H9 (cell line): ENCODE measurements around the gene WDR48. TPM values are rescaled to one million over a fixed set of nuclear protein-coding genes. Genes with fewer than 3 reads are reported as not detected.

Experiments used
- DNase-seq: peaks from one replicate; pipeline ENCODE4 v3.0.0-alpha.2; 2017
- H2AFZ ChIP-seq: one replicate; pipeline ENCODE4 v1.6.1; 2013; ENCODE audit warnings: mild to moderate bottlenecking, low read length, control low read depth, moderate library complexity
- H2AK5ac ChIP-seq: 2 replicates; pipeline ENCODE4 v1.6.1; 2013; ENCODE audit warnings: low read length, control low read depth, mixed read lengths; ENCODE audit not compliant: insufficient read length
- H2BK120ac ChIP-seq: one replicate; pipeline ENCODE4 v1.6.1; 2013; ENCODE audit warnings: low read depth, mild to moderate bottlenecking, low read length, control low read depth, inconsistent platforms; ENCODE audit not compliant: poor library complexity, severe bottlenecking
- H2BK12ac ChIP-seq: 2 replicates; pipeline ENCODE4 v1.6.1; 2013; ENCODE audit warnings: low read length, control low read depth, mixed read lengths, low read depth; ENCODE audit not compliant: insufficient read length
- H2BK15ac ChIP-seq: 2 replicates; pipeline ENCODE4 v1.6.1; 2013; ENCODE audit warnings: low read depth, low read length, control low read depth
- H2BK20ac ChIP-seq: one replicate; pipeline ENCODE4 v1.6.1; 2013; ENCODE audit warnings: low read depth, mild to moderate bottlenecking, low read length, control low read depth, inconsistent platforms; ENCODE audit not compliant: poor library complexity, severe bottlenecking
- H2BK5ac ChIP-seq: 2 replicates; pipeline ENCODE4 v1.6.1; 2013; ENCODE audit warnings: low read length, control low read depth, mixed read lengths; ENCODE audit not compliant: insufficient read length
- H3K14ac ChIP-seq: 2 replicates; pipeline ENCODE4 v1.6.1; 2013; ENCODE audit warnings: low read length, control low read depth; ENCODE audit not compliant: insufficient read depth
- H3K18ac ChIP-seq: 2 replicates; pipeline ENCODE4 v1.6.1; 2013; ENCODE audit warnings: low read depth, mild to moderate bottlenecking, mixed read lengths, low read length, control low read depth; ENCODE audit not compliant: insufficient read length
- H3K23ac ChIP-seq: 2 replicates; pipeline ENCODE4 v1.6.1; 2013; ENCODE audit warnings: low read length, control low read depth, mixed read lengths, low read depth; ENCODE audit not compliant: insufficient read length
- H3K23me2 ChIP-seq: 2 replicates; pipeline ENCODE4 v1.6.1; 2013; ENCODE audit warnings: low read depth, mild to moderate bottlenecking, mixed read lengths, low read length, control low read depth; ENCODE audit not compliant: insufficient read length, poor library complexity, severe bottlenecking
- H3K27ac ChIP-seq: 2 replicates; pipeline ENCODE4 v1.5.1; 2013; ENCODE audit warnings: low read length, control low read depth, mixed read lengths, low read depth; ENCODE audit not compliant: insufficient read length
- H3K27me3 ChIP-seq: 2 replicates; pipeline ENCODE4 v1.6.1; 2013; ENCODE audit warnings: low read length, control low read depth, inconsistent platforms; ENCODE audit not compliant: insufficient read depth
- H3K4ac ChIP-seq: 2 replicates; pipeline ENCODE4 v1.6.1; 2013; ENCODE audit warnings: low read depth, mild to moderate bottlenecking, control low read depth, inconsistent platforms, low read length, moderate library complexity
- H3K4me1 ChIP-seq: 2 replicates; pipeline ENCODE4 v1.6.1; 2013; ENCODE audit warnings: low read length, control low read depth, inconsistent platforms; ENCODE audit not compliant: insufficient read depth
- H3K4me2 ChIP-seq: 2 replicates; pipeline ENCODE4 v1.6.1; 2013; ENCODE audit warnings: low read length, control low read depth, mixed read lengths; ENCODE audit not compliant: insufficient read length, insufficient read depth
- H3K56ac ChIP-seq: 2 replicates; pipeline ENCODE4 v1.6.1; 2013; ENCODE audit warnings: low read depth, mild to moderate bottlenecking, mixed read lengths, low read length, control low read depth; ENCODE audit not compliant: insufficient read length
- H3K79me1 ChIP-seq: 2 replicates; pipeline ENCODE4 v1.6.1; 2013; ENCODE audit warnings: low read depth, mild to moderate bottlenecking, moderate library complexity, low read length, control low read depth, inconsistent platforms; ENCODE audit not compliant: insufficient read depth, poor library complexity, severe bottlenecking
- H3K79me2 ChIP-seq: 2 replicates; pipeline ENCODE4 v1.6.1; 2013; ENCODE audit warnings: low read length, control low read depth, inconsistent platforms; ENCODE audit not compliant: insufficient read depth
- H3K9ac ChIP-seq: 2 replicates; pipeline ENCODE4 v1.6.1; 2013; ENCODE audit warnings: low read length, control low read depth, mixed read lengths; ENCODE audit not compliant: insufficient read length; ENCODE audit errors: extremely low read depth
- H3K9me3 ChIP-seq: one replicate; pipeline ENCODE4 v1.6.1; 2013; ENCODE audit warnings: low read depth, low read length, inconsistent platforms; ENCODE audit not compliant: control insufficient read depth
- H3T11ph ChIP-seq: one replicate; pipeline ENCODE4 v1.6.1; 2013; ENCODE audit warnings: mild to moderate bottlenecking, low read length, control low read depth, inconsistent platforms
- H4K20me1 ChIP-seq: one replicate; pipeline ENCODE4 v1.6.1; 2013; ENCODE audit not compliant: control insufficient read depth, insufficient read length, insufficient read depth
- H4K5ac ChIP-seq: 2 replicates; pipeline ENCODE4 v1.6.1; 2013; ENCODE audit warnings: low read depth, mild to moderate bottlenecking, mixed read lengths, low read length, control low read depth; ENCODE audit not compliant: insufficient read length
- H4K8ac ChIP-seq: replicated peaks from 2 replicates; pipeline ENCODE4 v1.6.1; 2013; ENCODE audit warnings: low read length, control low read depth, mixed read lengths, low read depth; ENCODE audit not compliant: insufficient read length
- H4K91ac ChIP-seq: 2 replicates; pipeline ENCODE4 v1.6.1; 2013; ENCODE audit warnings: low read depth, mild to moderate bottlenecking, moderate library complexity, mixed read lengths, low read length, control low read depth; ENCODE audit not compliant: insufficient read length
- H3K27ac Mint-ChIP-seq, 3 experiments: 2 replicates in 2 of 3; 3 replicates in 1 of 3; pipeline ENCODE4 v1.8.0; 2020 to 2021; ENCODE audit warnings: mixed read lengths in 3 of 3, mild to moderate bottlenecking in 1 of 3, moderate library complexity in 1 of 3
- H3K27me3 Mint-ChIP-seq: 2 replicates; pipeline ENCODE4 v1.8.0; 2021; ENCODE audit warnings: low read depth, mild to moderate bottlenecking, moderate library complexity, mixed read lengths
- H3K36me3 Mint-ChIP-seq, 3 experiments: 2 replicates in 2 of 3; 3 replicates in 1 of 3; pipeline ENCODE4 v1.8.0; 2020 to 2021; ENCODE audit warnings: low read depth in 3 of 3, mixed read lengths in 3 of 3; ENCODE audit not compliant: insufficient read depth in 1 of 3
- H3K4me1 Mint-ChIP-seq, 2 experiments: 2 replicates each; pipeline ENCODE4 v1.8.0; 2020; ENCODE audit warnings: mixed read lengths in 2 of 2
- H3K4me3 Mint-ChIP-seq, 2 experiments: 2 replicates in 1 of 2; 3 replicates in 1 of 2; pipeline ENCODE4 v1.8.0; 2020 to 2021; ENCODE audit warnings: mild to moderate bottlenecking in 2 of 2, mixed read lengths in 2 of 2, moderate library complexity in 1 of 2
- H3K9me3 Mint-ChIP-seq, 2 experiments: 2 replicates in 1 of 2; 3 replicates in 1 of 2; pipeline ENCODE4 v1.8.0; 2020; ENCODE audit warnings: mild to moderate bottlenecking in 2 of 2, mixed read lengths in 2 of 2, moderate library complexity in 1 of 2
- WGBS: extraction: QIAGEN DNeasy Blood & Tissue Kit; methylation state at CpG from one replicate; pipeline ENCODE4 v1.1.7; 2013; ENCODE audit warnings: missing lambda C conversion rate, low lambda C conversion rate, mixed read lengths; ENCODE audit not compliant: insufficient read length; ENCODE audit errors: extremely low coverage; 5-methylcytosine and 5-hydroxymethylcytosine counted together
- total RNA-seq: library from RNA; stranded (reverse); gene quantifications from 2 replicates; pipeline ENCODE4 v1.2.1, GENCODE V29; 2021
- TF ChIP-seq, protein P1 (sequence below): fragments of 200-600 bp; sonication (generic); conservative IDR thresholded peaks from 3 replicates; pipeline ENCODE4 v1.8.0; 2021; ENCODE audit warnings: antibody characterized with exemption, mild to moderate bottlenecking

The WDR48 gene
- total RNA-seq, 1 experiment from 2014 or later, result 52.7 TPM

DNA sequence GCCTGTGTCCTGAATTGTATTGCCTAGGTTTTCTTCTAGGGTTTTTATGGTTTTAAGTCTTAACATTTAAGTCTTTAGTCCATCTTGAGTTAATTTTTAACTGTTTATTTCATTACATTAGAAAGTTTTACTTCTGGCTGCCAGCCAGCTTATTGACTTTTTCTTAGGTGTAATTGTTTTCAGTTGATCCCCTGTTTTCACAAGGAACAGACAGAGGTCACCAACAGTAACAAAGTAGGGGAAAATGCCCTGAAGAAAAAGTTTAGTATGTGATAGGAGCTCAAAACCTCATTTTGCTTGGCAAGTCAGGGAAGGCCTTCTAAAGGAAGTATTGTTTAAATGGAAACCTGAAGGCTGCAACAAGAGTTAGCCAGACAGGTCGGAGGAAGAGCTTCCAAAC lies 10.4 kb downstream of the WDR48 start:
- H4K5ac ChIP-seq, result peak overlapping the region; percentile 78
- no peak overlapping the region for H3K4me2 ChIP-seq
- H3T11ph ChIP-seq, result no peak overlapping the region
- no CpG with 5 or more reads among the region's 1 CpG for WGBS
- H3K56ac ChIP-seq, result no peak overlapping the region
- H2AFZ ChIP-seq, result no peak overlapping the region
- no peak overlapping the region for H2BK15ac ChIP-seq
- H3K27ac ChIP-seq, result no peak overlapping the region
- Mint-ChIP-seq H3K9me3 (no peaks in the 10 kb centered on the region), H3K4me1 (peaks cover 5 to 6% of the 10 kb centered on the region in 2 experiments), H3K36me3 (peaks cover 3 to 13% (median 11%) of the 10 kb centered on the region in 3 experiments), H3K27ac (peak overlapping the region in 1 of 3 experiments; percentile 49; a peak in 1 of 7 replicates), H3K27me3 (no peaks in the 10 kb centered on the region), H3K4me3 (no peak overlapping the region)
- TF ChIP-seq, protein P1, sequence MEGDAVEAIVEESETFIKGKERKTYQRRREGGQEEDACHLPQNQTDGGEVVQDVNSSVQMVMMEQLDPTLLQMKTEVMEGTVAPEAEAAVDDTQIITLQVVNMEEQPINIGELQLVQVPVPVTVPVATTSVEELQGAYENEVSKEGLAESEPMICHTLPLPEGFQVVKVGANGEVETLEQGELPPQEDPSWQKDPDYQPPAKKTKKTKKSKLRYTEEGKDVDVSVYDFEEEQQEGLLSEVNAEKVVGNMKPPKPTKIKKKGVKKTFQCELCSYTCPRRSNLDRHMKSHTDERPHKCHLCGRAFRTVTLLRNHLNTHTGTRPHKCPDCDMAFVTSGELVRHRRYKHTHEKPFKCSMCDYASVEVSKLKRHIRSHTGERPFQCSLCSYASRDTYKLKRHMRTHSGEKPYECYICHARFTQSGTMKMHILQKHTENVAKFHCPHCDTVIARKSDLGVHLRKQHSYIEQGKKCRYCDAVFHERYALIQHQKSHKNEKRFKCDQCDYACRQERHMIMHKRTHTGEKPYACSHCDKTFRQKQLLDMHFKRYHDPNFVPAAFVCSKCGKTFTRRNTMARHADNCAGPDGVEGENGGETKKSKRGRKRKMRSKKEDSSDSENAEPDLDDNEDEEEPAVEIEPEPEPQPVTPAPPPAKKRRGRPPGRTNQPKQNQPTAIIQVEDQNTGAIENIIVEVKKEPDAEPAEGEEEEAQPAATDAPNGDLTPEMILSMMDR, result no peak
- no peak overlapping the region for H3K9ac ChIP-seq
- H4K91ac ChIP-seq, result no peak overlapping the region
- no peak overlapping the region for H2BK12ac ChIP-seq
- H3K79me2 ChIP-seq, result no peaks in the 10 kb centered on the region
- no peak overlapping the region for H2AK5ac ChIP-seq
- H4K8ac ChIP-seq, result no peak overlapping the region
- no peaks in the 10 kb centered on the region for H4K20me1 ChIP-seq
- no peak overlapping the region for H2BK5ac ChIP-seq
- no peak overlapping the region for H3K23ac ChIP-seq
- no peak overlapping the region for H2BK120ac ChIP-seq
- peaks cover 8% of the 10 kb centered on the region for H3K79me1 ChIP-seq
- no peaks in the 10 kb centered on the region for H3K27me3 ChIP-seq
- H3K23me2 ChIP-seq, result no peaks in the 10 kb centered on the region
- no peak for DNase-seq
- H2BK20ac ChIP-seq, result no peak overlapping the region
- H3K18ac ChIP-seq, result no peak overlapping the region
- H3K4me1 ChIP-seq, result no peaks in the 10 kb centered on the region
- no peak overlapping the region for H3K14ac ChIP-seq
- H3K9me3 ChIP-seq, result no peaks in the 10 kb centered on the region
- H3K4ac ChIP-seq, result no peak overlapping the region
